HG03097 (cell line): ENCODE data around the gene ZDHHC17.
A peak's percentile ranks its signal among the peaks of the same experiment; 100 is the strongest.
"Not testable (repeated sequence)": the region's sequence is repeated elsewhere in the genome, so short reads cannot be mapped to it uniquely, and the experiment has no call there.

ENCODE experiments used
- ATAC-seq: cut with Tn5 transposase; IDR thresholded peaks from one replicate; pipeline ENCODE4 v1.9.1; 2021; ENCODE audit not compliant: unreplicated experiment, low FRiP score

ZDHHC17 gene

GRCh38 chr12:76764856-76765255 is 941 bp downstream of the ZDHHC17 start:
- no peak for ATAC-seq

GRCh38 chr12:76765598-76765997 is 1.7 kb downstream of the ZDHHC17 start:
- no peak for ATAC-seq

GRCh38 chr12:76766161-76766560 is 2.2 kb downstream of the ZDHHC17 start:
- ATAC-seq: no peak

- no peak for ATAC-seq
Measured at GRCh38 chr12:76768576-76768975, 4.7 kb downstream of the ZDHHC17 start.

- peak; percentile 99 for ATAC-seq
Measured at GRCh38 chr12:76777765-76778216, 13.9 kb downstream of the ZDHHC17 start.

GRCh38 chr12:76778364-76778763 is 14.4 kb downstream of the ZDHHC17 start:
- ATAC-seq: no peak

GRCh38 chr12:76779310-76779709 is 15.4 kb downstream of the ZDHHC17 start:
- not testable (repeated sequence) for ATAC-seq

- ATAC-seq: no peak
Measured at GRCh38 chr12:76781321-76781720, 17.4 kb downstream of the ZDHHC17 start.

GRCh38 chr12:76782526-76782925 is 18.6 kb downstream of the ZDHHC17 start:
- ATAC-seq: no peak

GRCh38 chr12:76784600-76785051 is 20.7 kb downstream of the ZDHHC17 start:
- ATAC-seq: no peak

GRCh38 chr12:76785407-76785806 is 21.5 kb downstream of the ZDHHC17 start:
- ATAC-seq: no peak

- ATAC-seq: no peak
Measured at GRCh38 chr12:76786986-76787385, 23.1 kb downstream of the ZDHHC17 start.

GRCh38 chr12:76787689-76788088 is 23.8 kb downstream of the ZDHHC17 start:
- ATAC-seq: no peak

- ATAC-seq: no peak
Measured at GRCh38 chr12:76789335-76790050, 25.6 kb downstream of the ZDHHC17 start.

- ATAC-seq: no peak
Measured at GRCh38 chr12:76790564-76791552, 26.9 kb downstream of the ZDHHC17 start.

- no peak for ATAC-seq
Measured at GRCh38 chr12:76792828-76793227, 28.9 kb downstream of the ZDHHC17 start.

- ATAC-seq: no peak
Measured at GRCh38 chr12:76798864-76799263, 34.9 kb downstream of the ZDHHC17 start.

GRCh38 chr12:76799362-76799761 is 35.4 kb downstream of the ZDHHC17 start:
- ATAC-seq: no peak

GRCh38 chr12:76802060-76802459 is 38.1 kb downstream of the ZDHHC17 start:
- ATAC-seq: no peak

- ATAC-seq: no peak
Measured at GRCh38 chr12:76804435-76804976, 40.6 kb downstream of the ZDHHC17 start.
